ENCODE measurements around the gene MPRIP.
"Not testable (repeated sequence)": the region's sequence is repeated elsewhere in the genome, so short reads cannot be mapped to it uniquely, and the experiment has no call there.

- TF ChIP-seq POLR2A, CTCF (IDR thresholded peaks at IDR 0.05): not testable (repeated sequence)
Measured at GRCh38 chr17:16996726-16997125, 45.5 kb upstream of the MPRIP start.

All from sigmoid colon (tissue), 3 donors.